ENCODE measurements around the gene DIPK1C.

GRCh38 chr18:74395648-74396154 is 61.4 kb downstream of the DIPK1C start:
- TF ChIP-seq, protein P1, sequence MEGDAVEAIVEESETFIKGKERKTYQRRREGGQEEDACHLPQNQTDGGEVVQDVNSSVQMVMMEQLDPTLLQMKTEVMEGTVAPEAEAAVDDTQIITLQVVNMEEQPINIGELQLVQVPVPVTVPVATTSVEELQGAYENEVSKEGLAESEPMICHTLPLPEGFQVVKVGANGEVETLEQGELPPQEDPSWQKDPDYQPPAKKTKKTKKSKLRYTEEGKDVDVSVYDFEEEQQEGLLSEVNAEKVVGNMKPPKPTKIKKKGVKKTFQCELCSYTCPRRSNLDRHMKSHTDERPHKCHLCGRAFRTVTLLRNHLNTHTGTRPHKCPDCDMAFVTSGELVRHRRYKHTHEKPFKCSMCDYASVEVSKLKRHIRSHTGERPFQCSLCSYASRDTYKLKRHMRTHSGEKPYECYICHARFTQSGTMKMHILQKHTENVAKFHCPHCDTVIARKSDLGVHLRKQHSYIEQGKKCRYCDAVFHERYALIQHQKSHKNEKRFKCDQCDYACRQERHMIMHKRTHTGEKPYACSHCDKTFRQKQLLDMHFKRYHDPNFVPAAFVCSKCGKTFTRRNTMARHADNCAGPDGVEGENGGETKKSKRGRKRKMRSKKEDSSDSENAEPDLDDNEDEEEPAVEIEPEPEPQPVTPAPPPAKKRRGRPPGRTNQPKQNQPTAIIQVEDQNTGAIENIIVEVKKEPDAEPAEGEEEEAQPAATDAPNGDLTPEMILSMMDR (conservative IDR thresholded peaks at IDR 0.05 in 1 of 2, IDR thresholded peaks at IDR 0.05 in 1 of 2; ENCODE audit: low read depth in 1 of 2, low read length in 2 of 2), result no peak
- no peak for TF ChIP-seq EZH2 (IDR thresholded peaks at IDR 0.05; ENCODE audit: low read length, missing control alignments)

All from fibroblast of lung (primary cell).